IMR-90 (cell line): Measurements from ENCODE around the gene ALDH8A1. TPM values are rescaled to one million over a fixed set of nuclear protein-coding genes. Genes with fewer than 3 reads are reported as not detected.

Experiments
- ATAC-seq: fragments of 200-7000 bp; cut with Tn5 transposase; 2 replicates; pipeline ENCODE4 v1.9.1; 2020; ENCODE audit warnings: low read depth, mild to moderate bottlenecking, moderate library complexity
- BruUV-seq: library from RNA; stranded (reverse); fragments of 400-500 nt; replicated peaks from 2 replicates; lab custom pipeline; 2021; lab: Mats Ljungman, UMichigan
- CTCF ChIA-PET: fragments of 300-600 bp; formaldehyde crosslinking; extraction: SDS; loops from one replicate; lab custom pipeline; 2021; ENCODE audit warnings: antibody characterized with exemption; lab: Yijun Ruan, JAX
- POLR2A ChIA-PET: fragments of 300-600 bp; sonication (Branson Sonifier 250); formaldehyde crosslinking; loops from one replicate; lab custom pipeline; 2022; ENCODE audit warnings: antibody characterized with exemption; ENCODE audit not compliant: unreplicated experiment; lab: Charles Lee
- DNase-seq: peaks from one replicate; pipeline ENCODE4 v3.0.0; 2013
- H2AFZ ChIP-seq: replicated peaks from 2 replicates; pipeline ENCODE3; 2013; ENCODE audit warnings: low read length, mild to moderate bottlenecking; ENCODE audit not compliant: poor library complexity
- H2AK5ac ChIP-seq: 2 replicates; pipeline ENCODE4 v1.6.1; 2013; ENCODE audit warnings: low read depth, low read length, inconsistent platforms
- H2AK9ac ChIP-seq: replicated peaks from 2 replicates; pipeline ENCODE3; 2013; ENCODE audit warnings: mild to moderate bottlenecking, low read depth, low read length, moderate library complexity; ENCODE audit not compliant: poor library complexity
- H2BK120ac ChIP-seq: 2 replicates; pipeline ENCODE4 v1.6.1; 2013; ENCODE audit warnings: low read depth, low read length, inconsistent platforms
- H2BK15ac ChIP-seq: 3 replicates; pipeline ENCODE4 v1.6.1; 2013; ENCODE audit warnings: low read depth, low read length, inconsistent platforms
- H2BK20ac ChIP-seq: 2 replicates; pipeline ENCODE4 v1.6.1; 2013; ENCODE audit warnings: low read depth, mild to moderate bottlenecking, inconsistent platforms, low read length, moderate library complexity
- H2BK5ac ChIP-seq: 2 replicates; pipeline ENCODE4 v1.6.1; 2013; ENCODE audit warnings: mild to moderate bottlenecking, low read depth, low read length, inconsistent platforms; ENCODE audit not compliant: poor library complexity, severe bottlenecking
- H3K14ac ChIP-seq: replicated peaks from 2 replicates; pipeline ENCODE4 v1.6.1; 2013; ENCODE audit warnings: low read depth, low read length, inconsistent platforms
- H3K18ac ChIP-seq: 2 replicates; pipeline ENCODE4 v1.6.1; 2013; ENCODE audit warnings: low read depth, low read length, control low read depth
- H3K23ac ChIP-seq: 2 replicates; pipeline ENCODE4 v1.6.1; 2013; ENCODE audit warnings: low read depth, low read length, inconsistent platforms
- H3K27ac ChIP-seq: 2 replicates; pipeline ENCODE4 v1.5.1; 2013; ENCODE audit warnings: mild to moderate bottlenecking, control low read depth, low read length; ENCODE audit not compliant: insufficient read depth
- H3K27me3 ChIP-seq: 2 replicates; pipeline ENCODE4 v1.6.1; 2013; ENCODE audit warnings: low read length; ENCODE audit not compliant: control insufficient read depth, insufficient read depth
- H3K36me3 ChIP-seq: 2 replicates; pipeline ENCODE4 v1.6.1; 2013; ENCODE audit warnings: low read length, mixed read lengths; ENCODE audit not compliant: control insufficient read depth, insufficient read depth
- H3K4ac ChIP-seq: 2 replicates; pipeline ENCODE4 v1.6.1; 2013; ENCODE audit warnings: low read depth, low read length, inconsistent platforms
- H3K4me1 ChIP-seq: 2 replicates; pipeline ENCODE4 v1.6.1; 2013; ENCODE audit warnings: low read length, mixed read lengths; ENCODE audit not compliant: control insufficient read depth, insufficient read depth
- H3K4me2 ChIP-seq: 2 replicates; pipeline ENCODE4 v1.6.1; 2013; ENCODE audit warnings: low read depth, mild to moderate bottlenecking, control low read depth, low read length, moderate library complexity
- H3K4me3 ChIP-seq: 2 replicates; pipeline ENCODE4 v1.5.1; 2013; ENCODE audit warnings: low read depth, mild to moderate bottlenecking, control low read depth, low read length, moderate library complexity; ENCODE audit not compliant: insufficient read depth
- H3K56ac ChIP-seq: 2 replicates; pipeline ENCODE4 v1.6.1; 2013; ENCODE audit warnings: low read length, inconsistent platforms; ENCODE audit not compliant: insufficient read depth; ENCODE audit errors: extremely low read depth
- H3K79me1 ChIP-seq, 2 experiments: 2 replicates each; pipeline ENCODE4 v1.6.1; 2013; ENCODE audit warnings: low read length in 2 of 2, inconsistent platforms in 1 of 2, low read depth in 1 of 2
- H3K9ac ChIP-seq: 2 replicates; pipeline ENCODE4 v1.6.1; 2013; ENCODE audit warnings: low read depth, low read length, control low read depth
- H3K9me1 ChIP-seq: 2 replicates; pipeline ENCODE4 v1.6.1; 2013; ENCODE audit warnings: low read length, inconsistent platforms; ENCODE audit not compliant: insufficient read depth
- H3K9me3 ChIP-seq: 2 replicates; pipeline ENCODE4 v1.6.1; 2013; ENCODE audit warnings: low read length; ENCODE audit not compliant: control insufficient read depth, insufficient read depth
- H4K20me1 ChIP-seq: 2 replicates; pipeline ENCODE4 v1.6.1; 2013; ENCODE audit warnings: low read length, inconsistent platforms; ENCODE audit not compliant: insufficient read depth
- H4K5ac ChIP-seq: 2 replicates; pipeline ENCODE4 v1.6.1; 2013; ENCODE audit warnings: mild to moderate bottlenecking, low read depth, low read length, control low read depth
- H4K8ac ChIP-seq, 2 experiments: 2 replicates each; pipeline ENCODE4 v1.6.1; 2013; ENCODE audit warnings: low read depth in 2 of 2, low read length in 2 of 2, control low read depth in 1 of 2, inconsistent platforms in 1 of 2
- H4K91ac ChIP-seq: 2 replicates; pipeline ENCODE4 v1.6.1; 2013; ENCODE audit warnings: low read depth, low read length, inconsistent platforms; ENCODE audit not compliant: insufficient read depth
- CEBPB ChIP-seq: IDR thresholded peaks from 2 replicates; pipeline ENCODE4 v1.6.1; 2012; ENCODE audit warnings: low read depth, low read length, improper control_type of control experiment
- ELK1 ChIP-seq: fragments of 150-350 bp; IDR thresholded peaks from 2 replicates; pipeline ENCODE4 v1.6.1; 2016; ENCODE audit warnings: low read depth, mild to moderate bottlenecking, low read length, moderate library complexity, borderline replicate concordance
- FOS ChIP-seq: fragments of 150-350 bp; IDR thresholded peaks from 2 replicates; pipeline ENCODE4 v1.6.1; 2016; ENCODE audit warnings: low read depth, low read length
- MAZ ChIP-seq: IDR thresholded peaks from 2 replicates; pipeline ENCODE4 v1.6.1; 2012; ENCODE audit warnings: low read depth, mild to moderate bottlenecking, low read length, improper control_type of control experiment, moderate library complexity, borderline replicate concordance
- NFE2L2 ChIP-seq: fragments of 150-350 bp; IDR thresholded peaks from 2 replicates; pipeline ENCODE4 v1.6.1; 2016; ENCODE audit warnings: low read depth, mild to moderate bottlenecking, low read length
- POLR2A ChIP-seq: IDR thresholded peaks from 2 replicates; pipeline ENCODE4 v1.6.1; 2012; ENCODE audit warnings: mild to moderate bottlenecking, low read depth, low read length
- RAD21 ChIP-seq: IDR thresholded peaks from 2 replicates; pipeline ENCODE4 v1.6.1; 2012; ENCODE audit warnings: low read length, improper control_type of control experiment
- RCOR1 ChIP-seq: IDR thresholded peaks from 2 replicates; pipeline ENCODE4 v1.6.1; 2012; ENCODE audit warnings: mild to moderate bottlenecking, low read length, improper control_type of control experiment; ENCODE audit not compliant: insufficient replicate concordance
- RFX5 ChIP-seq: IDR thresholded peaks from 2 replicates; pipeline ENCODE4 v1.8.0; 2012; ENCODE audit warnings: low read depth, mild to moderate bottlenecking, low read length, moderate library complexity
- USF2 ChIP-seq: fragments of 150-350 bp; IDR thresholded peaks from 2 replicates; pipeline ENCODE4 v1.6.1; 2017; ENCODE audit warnings: mild to moderate bottlenecking, antibody characterized with exemption, low read length, low read depth
- WGBS, 2 experiments: methylation state at CpG; one replicate each; pipeline versions ENCODE4 v1.1.5 to v1.1.7; 2013; ENCODE audit warnings: missing lambda C conversion rate in 2 of 2; ENCODE audit not compliant: insufficient read length in 1 of 2; ENCODE audit errors: extremely low coverage in 2 of 2; 5-methylcytosine and 5-hydroxymethylcytosine counted together
- dilution Hi-C: fragments of 300-500 bp; cut with HindIII; formaldehyde crosslinking; loops from one replicate; pipeline ENCODE4 v1.14.3; 2018; ENCODE audit warnings: low sequenced_read_pairs; ENCODE audit not compliant: unreplicated experiment
- in situ Hi-C: fragments of 300-500 bp; cut with MboI; formaldehyde crosslinking; loops from 3 replicates; pipeline ENCODE4 v1.14.3; 2019; ENCODE audit warnings: low sequenced_read_pairs, inconsistent platforms, mixed read lengths
- intact Hi-C: fragments of 100-400 bp; cut with micrococcal nuclease; formaldehyde crosslinking; loops from 2 replicates; pipeline ENCODE4 v1.10.0; 2022
- polyA plus RNA-seq, 3 experiments: library from polyadenylated mRNA; depleted of rRNA; stranded (reverse); fragments of >200 nt; gene quantifications; 2 replicates each; pipeline ENCODE4 v1.2.3, GENCODE V29; 2012; ENCODE audit warnings: low replicate concordance in 1 of 3
- total RNA-seq: library from RNA; depleted of rRNA; stranded (reverse); fragments of >200 nt; gene quantifications from 2 replicates; pipeline ENCODE4 v1.2.3, GENCODE V29; 2012

Gene ALDH8A1
- total and polyA plus RNA-seq, 2 of the 4 experiments (the other 2 are of a cell fraction): under 0.01 to 0.15 TPM

GRCh38 chr6:134982161-134982560 is 32.3 kb upstream of the ALDH8A1 start:
- H2BK5ac ChIP-seq: no peak overlapping the region
- no peak for DNase-seq
- no peak overlapping the region for H3K18ac ChIP-seq
- peaks cover 5% of the 10 kb centered on the region; the same call in 1 of the 2 replicates for H3K9me1 ChIP-seq
- H3K79me1 ChIP-seq: no peaks in the 10 kb centered on the region
- H3K36me3 ChIP-seq: peaks cover 10% of the 10 kb centered on the region
- ChIA-PET CTCF (interaction anchor here (1.7 kb wide), 1 partner anchor 20 kb away, joined by 3 read pairs; no protein-coding TSS in a partner anchor), POLR2A (no interaction called here)
- no peak overlapping the region for H3K9ac ChIP-seq
- H3K4me1 ChIP-seq: peaks cover 2% of the 10 kb centered on the region; the same call in 1 of the 2 replicates
- H2BK20ac ChIP-seq: no peak overlapping the region
- dilution Hi-C loops (no loop called here), in situ Hi-C loops (no loop called here), intact Hi-C loops (no loop called here)
- no peak overlapping the region for H3K56ac ChIP-seq
- BruUV-seq: no TSS peak
- no peak overlapping the region for H3K14ac ChIP-seq
- TF ChIP-seq RFX5: no peak
- no peak for TF ChIP-seq NFE2L2
- no peak for TF ChIP-seq CEBPB
- no peak for TF ChIP-seq MAZ
- TF ChIP-seq RAD21: no peak
- no peak for TF ChIP-seq RCOR1
- no peak for TF ChIP-seq FOS
- TF ChIP-seq ELK1: no peak
- TF ChIP-seq POLR2A: no peak
- no peak for TF ChIP-seq USF2
- H4K5ac ChIP-seq: no peak overlapping the region
- no peak for ATAC-seq
- H2AFZ ChIP-seq: no peak overlapping the region
- no peak overlapping the region for H2BK15ac ChIP-seq
- no peak overlapping the region for H3K4ac ChIP-seq
- H4K8ac ChIP-seq: no peak overlapping the region
- H3K27ac ChIP-seq: no peak overlapping the region
- no peak overlapping the region for H4K91ac ChIP-seq
- no peak overlapping the region for H2BK120ac ChIP-seq
- no peak overlapping the region for H3K23ac ChIP-seq
- no peak overlapping the region for H2AK5ac ChIP-seq
- no peak overlapping the region for H3K4me3 ChIP-seq
- H3K9me3 ChIP-seq: no peaks in the 10 kb centered on the region
- no peak overlapping the region for H2AK9ac ChIP-seq
- no peaks in the 10 kb centered on the region for H4K20me1 ChIP-seq
- 100% methylated on average over 1 of the region's 3 CpGs; no CpG with 5 or more reads in 1 of the 2 experiments for WGBS, 2 experiments
- no peak overlapping the region for H3K4me2 ChIP-seq
- no peaks in the 10 kb centered on the region for H3K27me3 ChIP-seq
